Gastrocnemius medialis (tissue), 4 donors: ENCODE measurements around the gene ANGPTL1.

Source experiments
- CTCF ChIP-seq, 5 experiments: fragments of 450-650 bp in 3 of 5; fragments of 200-600 bp in 2 of 5; sonication (generic) in 2 of 5; IDR thresholded peaks in 4 of 5; conservative IDR thresholded peaks in 1 of 5; 1 replicate in 4 of 5; 2 replicates in 1 of 5; pipeline ENCODE4 v1.5.1; 2016 to 2019; ENCODE audit warnings: antibody characterized with exemption in 5 of 5, mild to moderate bottlenecking in 3 of 5, moderate library complexity in 3 of 5
- POLR2A ChIP-seq, 2 donors: fragments of 450-650 bp; IDR thresholded peaks; one replicate each; pipeline ENCODE4 v1.6.1; 2017; ENCODE audit warnings: antibody characterized with exemption in 2 of 2, mild to moderate bottlenecking in 2 of 2, moderate library complexity in 2 of 2

DNA sequence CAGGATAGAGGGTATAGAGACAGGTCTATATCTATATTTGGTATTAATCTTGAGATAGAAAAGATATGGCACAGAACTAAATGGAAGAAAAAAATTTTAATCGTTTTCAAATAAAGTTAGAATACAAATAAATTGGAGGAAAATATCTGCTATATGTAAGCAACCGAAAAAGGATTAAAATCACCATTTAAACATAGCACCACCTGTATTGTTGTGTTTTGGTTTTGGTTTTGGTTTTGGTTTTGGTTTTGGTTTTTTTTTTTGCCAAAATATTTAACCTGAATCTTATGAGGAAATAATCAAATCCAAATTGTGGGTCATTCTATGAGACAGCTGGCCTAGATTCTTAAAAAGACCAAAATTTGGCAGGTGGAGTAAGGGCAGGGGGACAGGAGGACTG, 28.5 kb upstream of the ANGPTL1 start:
- no peak for TF ChIP-seq CTCF (IDR thresholded peaks at IDR 0.05 in 4 of 5, conservative IDR thresholded peaks at IDR 0.05 in 1 of 5)
- no peak for TF ChIP-seq POLR2A (IDR thresholded peaks at IDR 0.05)
